ENCODE data around the gene GMIP. TPM values are rescaled to one million over a fixed set of nuclear protein-coding genes. Genes with fewer than 3 reads are reported as not detected.

GMIP gene
- total RNA-seq, 2 experiments from 2014 or later = 101 to 111 TPM

DNA sequence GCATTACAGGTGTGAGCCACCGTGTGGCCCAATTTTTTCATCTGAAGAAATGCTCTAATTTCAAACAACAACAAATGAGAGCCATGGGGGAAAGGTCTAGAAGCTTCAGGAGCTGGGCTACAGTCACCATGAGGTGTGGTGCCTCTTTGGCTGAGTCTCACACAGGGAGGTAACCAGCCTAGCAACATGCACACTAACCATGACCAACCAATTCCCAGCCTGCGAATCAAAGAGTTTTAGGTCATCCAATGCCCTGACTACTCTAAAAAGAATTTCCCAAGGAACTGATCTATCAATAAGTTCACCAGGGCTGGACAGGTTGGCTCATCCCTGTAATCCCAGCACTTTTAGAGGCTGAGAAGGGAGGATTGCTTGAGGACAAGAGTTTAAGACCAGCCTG is 54.9 kb downstream of the GMIP start:
- H3K9me3 Mint-ChIP-seq = no peaks in the 10 kb centered on the region
- ChIA-PET CTCF (interaction anchor here (0.6 to 1.8 kb wide), 6 partner anchors 9 to 591 kb away, joined by 3 to 6 read pairs (median 3); no protein-coding TSS in a partner anchor), POLR2A (interaction anchor here (0.6 kb wide), 1 partner anchor 435 kb away, joined by 3 read pairs; no protein-coding TSS in a partner anchor)
- H3K36me3 Mint-ChIP-seq (ENCODE audit: low read depth) = peaks cover 58% of the 10 kb centered on the region
- peak overlapping the region; percentile 80 for H3K27ac Mint-ChIP-seq
- H3K4me3 Mint-ChIP-seq = no peak overlapping the region
- H3K4me1 Mint-ChIP-seq = peaks cover 63% of the 10 kb centered on the region
- DNase-seq = no peak
- no peaks in the 10 kb centered on the region for H3K27me3 Mint-ChIP-seq

DNA sequence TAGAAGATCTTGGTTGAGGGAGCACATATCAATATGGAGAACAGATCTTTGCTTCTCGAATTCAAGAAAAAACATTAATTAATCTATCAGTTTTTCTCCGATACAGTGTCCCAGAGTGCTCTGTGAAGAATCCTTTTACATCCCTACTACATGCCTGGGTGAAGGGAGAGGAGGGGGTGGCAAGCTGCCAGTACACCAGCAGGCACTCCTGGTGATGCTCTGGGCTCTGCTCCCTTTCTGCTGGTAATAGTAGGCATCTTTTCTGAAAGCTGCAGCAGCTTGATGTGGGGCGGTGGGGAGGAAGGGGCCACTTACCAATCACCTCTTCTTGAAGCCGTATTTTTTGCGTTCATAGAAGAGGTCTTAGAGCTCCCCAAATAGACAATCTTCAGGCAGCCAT is 55.7 kb downstream of the GMIP start:
- Mint-ChIP-seq H3K27ac (peak overlapping the region; percentile 10), H3K4me1 (peaks cover 58% of the 10 kb centered on the region), H3K27me3 (no peaks in the 10 kb centered on the region), H3K36me3 (ENCODE audit: low read depth) (peaks cover 53% of the 10 kb centered on the region), H3K9me3 (no peaks in the 10 kb centered on the region), H3K4me3 (no peak overlapping the region)
- CTCF ChIA-PET = interaction anchor here (0.7 to 1.8 kb wide), 4 partner anchors 9 to 36 kb away, joined by 3 to 6 read pairs (median 3); no protein-coding TSS in a partner anchor
- POLR2A ChIA-PET = no interaction called here
- DNase-seq = no peak

GRCh38 chr19:19584356-19584755 is 59.1 kb downstream of the GMIP start:
- POLR2A ChIA-PET = no interaction called here
- CTCF ChIA-PET = interaction anchor here (2.0 kb wide), 1 partner anchor 30 kb away, joined by 6 read pairs; no protein-coding TSS in a partner anchor
- Mint-ChIP-seq H3K4me3 (no peak overlapping the region), H3K4me1 (peaks cover 59% of the 10 kb centered on the region), H3K36me3 (ENCODE audit: low read depth) (peaks cover 35% of the 10 kb centered on the region), H3K27ac (no peak overlapping the region), H3K27me3 (no peaks in the 10 kb centered on the region), H3K9me3 (no peaks in the 10 kb centered on the region)
- DNase-seq = no peak

GRCh38 chr19:19582471-19582870 is 61.0 kb downstream of the GMIP start:
- DNase-seq = no peak
- POLR2A ChIA-PET = no interaction called here
- Mint-ChIP-seq H3K27ac (peak overlapping the region; percentile 7), H3K36me3 (ENCODE audit: low read depth) (peaks cover 26% of the 10 kb centered on the region), H3K4me1 (peaks cover 43% of the 10 kb centered on the region), H3K27me3 (no peaks in the 10 kb centered on the region), H3K9me3 (no peaks in the 10 kb centered on the region), H3K4me3 (no peak overlapping the region)
- CTCF ChIA-PET = interaction anchor here (1.3 to 1.7 kb wide), 3 partner anchors 8 to 28 kb away, joined by 3 to 7 read pairs (median 4); no protein-coding TSS in a partner anchor

DNA sequence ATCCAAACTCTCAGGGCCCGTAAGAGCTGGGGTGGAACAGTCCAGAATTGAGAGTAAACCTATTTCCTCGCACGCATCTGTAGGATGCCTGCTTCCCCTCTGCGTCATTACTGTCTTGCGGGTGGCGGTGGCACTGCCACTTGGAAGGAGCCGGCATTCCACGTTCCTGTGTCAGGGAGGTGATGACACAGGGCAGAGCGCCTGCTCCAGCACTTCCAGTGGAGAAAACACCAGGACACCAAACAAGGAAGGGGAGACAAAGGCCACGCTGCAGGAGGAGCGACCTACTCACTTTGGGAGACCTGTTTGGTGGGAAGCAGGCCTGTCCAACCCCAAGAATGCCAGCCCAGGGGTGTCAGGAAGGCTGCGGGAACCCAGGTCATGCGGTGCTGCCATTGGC is 62.1 kb downstream of the GMIP start:
- Mint-ChIP-seq H3K27ac (peak overlapping the region; percentile 81), H3K4me1 (peaks cover 43% of the 10 kb centered on the region), H3K36me3 (ENCODE audit: low read depth) (peaks cover 25% of the 10 kb centered on the region), H3K4me3 (no peak overlapping the region), H3K27me3 (no peaks in the 10 kb centered on the region), H3K9me3 (no peaks in the 10 kb centered on the region)
- DNase-seq = no peak
- POLR2A ChIA-PET = no interaction called here
- CTCF ChIA-PET = interaction anchor here (1.5 to 1.7 kb wide), 2 partner anchors 27 to 29 kb away, joined by 3 to 7 read pairs; no protein-coding TSS in a partner anchor

- DNase-seq = no peak
- H3K36me3 Mint-ChIP-seq (ENCODE audit: low read depth) = peaks cover 19% of the 10 kb centered on the region
- no peak overlapping the region for H3K4me3 Mint-ChIP-seq
- no peaks in the 10 kb centered on the region for H3K9me3 Mint-ChIP-seq
- CTCF ChIA-PET = interaction anchor here (0.5 to 1.4 kb wide), 4 partner anchors 9 to 26 kb away, joined by 3 to 7 read pairs (median 4); no protein-coding TSS in a partner anchor
- peaks cover 38% of the 10 kb centered on the region for H3K4me1 Mint-ChIP-seq
- no peaks in the 10 kb centered on the region for H3K27me3 Mint-ChIP-seq
- H3K27ac Mint-ChIP-seq = peak overlapping the region; percentile 19
- POLR2A ChIA-PET = no interaction called here
These were observed 63.0 kb downstream of the GMIP start for GRCh38 chr19:19580418-19580817.

GRCh38 chr19:19579533-19580361 is 63.7 kb downstream of the GMIP start:
- Mint-ChIP-seq H3K4me3 (no peak overlapping the region), H3K9me3 (no peaks in the 10 kb centered on the region), H3K36me3 (ENCODE audit: low read depth) (peaks cover 19% of the 10 kb centered on the region), H3K27ac (peak overlapping the region; percentile 36), H3K4me1 (peaks cover 38% of the 10 kb centered on the region), H3K27me3 (no peaks in the 10 kb centered on the region)
- ChIA-PET POLR2A (no interaction called here), CTCF (interaction anchor here (0.5 to 1.4 kb wide), 8 partner anchors 10 to 41 kb away, joined by 3 to 7 read pairs (median 4); no protein-coding TSS in a partner anchor)
- no peak for DNase-seq

Other genes starting within 250 kb of the GMIP start
- 100 to 1,000 TPM; 122 to 135 TPM for gene GATAD2A, start 238.0 kb downstream of the GMIP start, total RNA-seq
- gene TSSK6, start 128.1 kb downstream of the GMIP start, total RNA-seq = 1 to 10 TPM; 3.7 to 4.4 TPM
- 100 to 1,000 TPM; 314 to 363 TPM for gene NDUFA13, start 127.4 kb downstream of the GMIP start, total RNA-seq
- 10 to 100 TPM; 12.8 to 13.2 TPM for gene YJEFN3, start 114.7 kb downstream of the GMIP start, total RNA-seq
- gene CILP2, start 105.4 kb downstream of the GMIP start, total RNA-seq = under 1 TPM in 1 of 2 experiments, not detected in 1; 0.25 TPM
- 10 to 100 TPM; 34.4 to 38.4 TPM for gene PBX4, start 25.0 kb downstream of the GMIP start, total RNA-seq
- gene LPAR2, start 15.4 kb downstream of the GMIP start, total RNA-seq = 10 to 100 TPM; 54.1 to 59.4 TPM
- 100 to 1,000 TPM in 1 of 2 experiments, 10 to 100 TPM in 1; 90.1 to 105 TPM for gene ATP13A1, start 20.0 kb upstream of the GMIP start, total RNA-seq
- 10 to 100 TPM; 96.3 to 97.2 TPM for gene ZNF101, start 25.2 kb upstream of the GMIP start, total RNA-seq
- gene ZNF14, start 89.5 kb upstream of the GMIP start, total RNA-seq = 1 to 10 TPM; 7.9 to 8.9 TPM
- gene ZNF506, start 178.1 kb upstream of the GMIP start, total RNA-seq = 10 to 100 TPM; 23.0 to 26.7 TPM
- 10 to 100 TPM; 19.8 to 22.5 TPM for gene ZNF253, start 222.2 kb upstream of the GMIP start, total RNA-seq